HG02885 (cell line): Measurements from ENCODE around the gene CDH11.

ENCODE experiments used
- ATAC-seq: cut with Tn5 transposase; IDR thresholded peaks from one replicate; pipeline ENCODE4 v1.9.1; 2021; ENCODE audit warnings: mild to moderate bottlenecking; ENCODE audit not compliant: unreplicated experiment, poor library complexity

CDH11 gene

GRCh38 chr16:65075877-65076276 lies 46.0 kb downstream of the CDH11 start:
- no peak for ATAC-seq

- ATAC-seq: no peak
Measured at GRCh38 chr16:65071433-65072311, 50.2 kb downstream of the CDH11 start.

- ATAC-seq: no peak
Measured at GRCh38 chr16:65070831-65071432, 50.9 kb downstream of the CDH11 start.

GRCh38 chr16:65069766-65070165 lies 52.1 kb downstream of the CDH11 start:
- ATAC-seq: no peak

- no peak for ATAC-seq
Measured at GRCh38 chr16:65069065-65069464, 52.8 kb downstream of the CDH11 start.

- ATAC-seq: no peak
Measured at GRCh38 chr16:65068151-65068740, 53.6 kb downstream of the CDH11 start.

- no peak for ATAC-seq
Measured at GRCh38 chr16:65066651-65067050, 55.2 kb downstream of the CDH11 start.

- ATAC-seq: no peak
Measured at GRCh38 chr16:65065031-65065430, 56.8 kb downstream of the CDH11 start.

GRCh38 chr16:65064131-65064530 lies 57.7 kb downstream of the CDH11 start:
- ATAC-seq: no peak

- no peak for ATAC-seq
Measured at GRCh38 chr16:65062736-65063583, 58.9 kb downstream of the CDH11 start.

- no peak for ATAC-seq
Measured at GRCh38 chr16:65061935-65062518, 59.8 kb downstream of the CDH11 start.

- ATAC-seq: no peak
Measured at GRCh38 chr16:65061263-65061662, 60.6 kb downstream of the CDH11 start.

GRCh38 chr16:65059406-65059980 lies 62.4 kb downstream of the CDH11 start:
- ATAC-seq: no peak

- no peak for ATAC-seq
Measured at GRCh38 chr16:65057184-65057583, 64.7 kb downstream of the CDH11 start.

- ATAC-seq: no peak
Measured at GRCh38 chr16:65054457-65054856, 67.4 kb downstream of the CDH11 start.

GRCh38 chr16:65049679-65050078 lies 72.2 kb downstream of the CDH11 start:
- no peak for ATAC-seq

- no peak for ATAC-seq
Measured at GRCh38 chr16:65045961-65046360, 75.9 kb downstream of the CDH11 start.

- ATAC-seq: no peak
Measured at GRCh38 chr16:65044873-65045272, 77.0 kb downstream of the CDH11 start.

GRCh38 chr16:65044026-65044425 lies 77.8 kb downstream of the CDH11 start:
- ATAC-seq: no peak
